Activated CD8-positive, alpha-beta T cell treated with anti-CD3 and anti-CD28 coated beads for 36 hours (primary cell): ENCODE data around the gene SCYGR1. TPM values are rescaled to one million over a fixed set of nuclear protein-coding genes. Genes with fewer than 3 reads are reported as not detected.

Experiments used
- ATAC-seq: fragments of 200-7000 bp; cut with Tn5 transposase; one replicate; pipeline ENCODE4 v1.10.0; 2021; ENCODE audit warnings: mild to moderate bottlenecking, moderate library complexity
- CTCF ChIA-PET: fragments of 350-600 bp; sonication (Branson Sonifier 250); formaldehyde crosslinking; loops from one replicate; lab custom pipeline; 2021; ENCODE audit warnings: antibody characterized with exemption; lab: Charles Lee
- POLR2A ChIA-PET: fragments of 350-600 bp; sonication (Branson Sonifier 250); formaldehyde crosslinking; loops from one replicate; lab custom pipeline; 2021; ENCODE audit warnings: antibody characterized with exemption; lab: Charles Lee
- DNase-seq: peaks from one replicate; pipeline ENCODE4 v3.0.0-alpha.2; 2020
- H3K27ac Mint-ChIP-seq: one replicate; pipeline ENCODE4 v1.8.0; 2021; ENCODE audit warnings: mild to moderate bottlenecking, mixed read lengths
- H3K27me3 Mint-ChIP-seq: one replicate; pipeline ENCODE4 v1.8.0; 2021; ENCODE audit warnings: mixed read lengths
- H3K36me3 Mint-ChIP-seq: one replicate; pipeline ENCODE4 v1.8.0; 2021; ENCODE audit warnings: low read depth, mixed read lengths
- H3K4me1 Mint-ChIP-seq: one replicate; pipeline ENCODE4 v1.8.0; 2021; ENCODE audit warnings: low read depth, mixed read lengths
- H3K4me3 Mint-ChIP-seq: one replicate; pipeline ENCODE4 v1.8.0; 2021; ENCODE audit warnings: mild to moderate bottlenecking, moderate library complexity, mixed read lengths
- H3K9me3 Mint-ChIP-seq: one replicate; pipeline ENCODE4 v1.8.0; 2021; ENCODE audit warnings: mixed read lengths
- CTCF ChIP-seq: fragments of 200-600 bp; IDR thresholded peaks from one replicate; pipeline ENCODE4 v1.8.0; 2022; ENCODE audit warnings: antibody characterized with exemption, mild to moderate bottlenecking
- intact Hi-C: fragments of 100-400 bp; cut with micrococcal nuclease; formaldehyde crosslinking; loops from one replicate; pipeline ENCODE4 v1.10.0; 2022
- total RNA-seq, 2 experiments: library from RNA; stranded (reverse); gene quantifications; one replicate each; pipeline ENCODE4 v1.2.3, GENCODE V29; 2021

Gene SCYGR1
- total RNA-seq, 2 experiments from 2014 or later, result not detected

- Mint-ChIP-seq H3K4me3 (no peak overlapping the region), H3K27ac (no peak overlapping the region), H3K27me3 (no peaks in the 10 kb centered on the region), H3K4me1 (no peaks in the 10 kb centered on the region), H3K36me3 (peaks cover 14% of the 10 kb centered on the region), H3K9me3 (no peaks in the 10 kb centered on the region)
- TF ChIP-seq CTCF, result no peak
- intact Hi-C loops, result no loop called here
- no peak for ATAC-seq
- DNase-seq, result no peak
- POLR2A ChIA-PET, result no interaction called here
- CTCF ChIA-PET, result no interaction called here
These were observed 43.5 kb downstream of the SCYGR1 start for GRCh38 chr2:227344231-227344630.

GRCh38 chr2:227341553-227341952 is 46.2 kb downstream of the SCYGR1 start:
- Mint-ChIP-seq H3K27me3 (no peaks in the 10 kb centered on the region), H3K4me3 (no peak overlapping the region), H3K36me3 (peaks cover 16% of the 10 kb centered on the region), H3K27ac (no peak overlapping the region), H3K4me1 (no peaks in the 10 kb centered on the region), H3K9me3 (no peaks in the 10 kb centered on the region)
- CTCF ChIA-PET, result interaction anchor here (1.0 kb wide), 1 partner anchor 103 kb away, joined by 4 read pairs; no protein-coding TSS in a partner anchor
- no peak for DNase-seq
- POLR2A ChIA-PET, result no interaction called here
- no peak for ATAC-seq
- no peak for TF ChIP-seq CTCF
- intact Hi-C loops, result no loop called here

DNA sequence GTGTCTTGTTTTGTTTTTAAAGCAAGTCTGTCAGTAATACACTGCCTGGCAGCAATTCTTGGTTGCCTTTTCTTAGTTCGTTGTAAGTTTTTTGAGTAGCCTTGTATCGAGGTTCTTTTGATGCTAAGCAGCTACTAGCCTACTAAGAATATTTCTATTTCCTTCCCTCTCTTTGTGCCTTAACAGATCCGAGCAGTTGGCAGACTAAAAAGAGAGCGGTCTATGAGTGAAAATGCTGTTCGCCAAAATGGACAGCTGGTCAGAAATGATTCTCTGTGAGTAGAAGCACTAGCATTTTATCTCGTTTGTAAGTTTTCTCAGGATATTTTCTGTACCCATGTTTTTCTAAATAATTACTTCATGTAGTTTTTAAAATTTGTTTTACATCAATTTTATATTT is 47.6 kb downstream of the SCYGR1 start:
- POLR2A ChIA-PET, result no interaction called here
- H3K36me3 Mint-ChIP-seq, result peaks cover 27% of the 10 kb centered on the region
- CTCF ChIA-PET, result interaction anchor here (1.6 kb wide), 1 partner anchor 102 kb away, joined by 5 read pairs; no protein-coding TSS in a partner anchor

DNA sequence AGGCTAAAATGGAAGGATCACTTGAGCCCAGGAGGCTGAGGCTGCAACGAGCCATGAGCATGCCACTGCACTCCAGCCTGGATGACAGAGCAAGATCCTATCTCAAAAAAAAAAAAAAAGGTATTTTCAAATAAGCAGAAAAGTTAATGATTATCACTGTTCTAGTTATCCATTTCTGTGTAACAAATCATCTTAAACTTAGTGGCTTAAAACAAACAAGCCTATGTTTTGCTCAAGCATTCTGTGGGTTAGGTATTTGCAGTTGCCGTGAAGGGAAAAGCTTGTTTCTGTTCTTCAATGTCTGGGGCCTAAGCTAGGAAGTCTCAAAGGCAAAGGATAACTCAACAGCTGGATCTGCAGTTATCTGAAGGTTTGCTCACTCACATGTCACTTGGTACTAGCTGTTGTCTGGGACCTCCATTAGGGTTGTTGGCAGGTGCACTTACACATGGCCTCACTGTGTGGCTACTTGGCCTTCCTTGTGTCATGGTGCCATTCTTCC is 48.6 kb downstream of the SCYGR1 start:
- POLR2A ChIA-PET, result interaction anchor here (0.7 to 1.1 kb wide), 4 partner anchors 12 to 143 kb away, joined by 3 read pairs; no protein-coding TSS in a partner anchor
- H3K4me3 Mint-ChIP-seq, result no peak overlapping the region
- no peak overlapping the region for H3K27ac Mint-ChIP-seq
- peaks cover 6% of the 10 kb centered on the region for H3K4me1 Mint-ChIP-seq
- no peak for TF ChIP-seq CTCF
- intact Hi-C loops, result no loop called here
- no peaks in the 10 kb centered on the region for H3K27me3 Mint-ChIP-seq
- no peak for DNase-seq
- ATAC-seq, result no peak
- H3K36me3 Mint-ChIP-seq, result peaks cover 35% of the 10 kb centered on the region
- H3K9me3 Mint-ChIP-seq, result no peaks in the 10 kb centered on the region
- CTCF ChIA-PET, result no interaction called here

More for the DNA sequence above, 47.6 kb downstream of the SCYGR1 start:
- DNase-seq, result no peak
- no peak for ATAC-seq
- Mint-ChIP-seq H3K4me1 (peaks cover 5% of the 10 kb centered on the region), H3K27ac (no peak overlapping the region), H3K4me3 (no peak overlapping the region), H3K27me3 (no peaks in the 10 kb centered on the region), H3K9me3 (no peaks in the 10 kb centered on the region)
- intact Hi-C loops, result no loop called here
- TF ChIP-seq CTCF, result no peak

Other genes starting within 250 kb of the SCYGR1 start
- gene COL4A4, start 223.7 kb downstream of the SCYGR1 start, total RNA-seq, result not detected
- not detected for gene COL4A3, start 223.3 kb downstream of the SCYGR1 start, total RNA-seq
- gene MFF, start 62.7 kb downstream of the SCYGR1 start, total RNA-seq, result 10 to 100 TPM; 66.5 to 73.9 TPM
- not detected for gene TM4SF20, start 8.6 kb downstream of the SCYGR1 start, total RNA-seq
- gene AGFG1, start 84.2 kb upstream of the SCYGR1 start, total RNA-seq, result 100 to 1,000 TPM; 117 to 119 TPM
- not detected for gene SCYGR2, start 210.9 kb upstream of the SCYGR1 start, total RNA-seq
- gene SCYGR3, start 226.9 kb upstream of the SCYGR1 start, total RNA-seq, result not detected
- not detected for gene SCYGR4, start 229.5 kb upstream of the SCYGR1 start, total RNA-seq